Loucy (cell line): Measurements from ENCODE around the gene KIFAP3.

Experiments
- EZH2phosphoT487 ChIP-seq: fragments of 200-600 bp; IDR thresholded peaks from 2 replicates; pipeline ENCODE4 v1.6.1; 2018; ENCODE audit warnings: antibody characterized with exemption, mild to moderate bottlenecking, moderate library complexity, borderline replicate concordance
- TF ChIP-seq, protein P1 (sequence below): fragments of 200-600 bp; sonication (generic); conservative IDR thresholded peaks from 2 replicates; pipeline ENCODE4 v1.5.1; 2014; ENCODE audit warnings: mild to moderate bottlenecking, antibody characterized with exemption, low read length

DNA sequence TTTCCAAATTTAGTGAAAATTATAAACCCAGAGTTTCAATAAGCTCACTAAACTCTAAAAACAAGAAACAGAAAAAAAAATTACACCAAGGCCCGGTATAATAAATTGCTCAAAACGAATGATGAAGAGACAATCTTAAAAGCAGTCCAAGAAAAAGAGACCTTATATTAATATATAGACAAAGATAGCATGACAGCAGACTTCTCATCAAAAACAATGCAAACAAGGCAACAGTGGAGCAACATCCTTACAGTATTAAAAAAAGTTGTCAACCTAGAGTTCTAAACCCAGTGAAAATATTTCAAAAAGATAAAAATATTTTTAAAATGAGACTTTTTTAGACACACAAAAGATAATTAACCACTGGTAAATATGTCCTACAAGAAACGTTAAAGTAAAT, 46.7 kb downstream of the KIFAP3 start:
- TF ChIP-seq, protein P1, sequence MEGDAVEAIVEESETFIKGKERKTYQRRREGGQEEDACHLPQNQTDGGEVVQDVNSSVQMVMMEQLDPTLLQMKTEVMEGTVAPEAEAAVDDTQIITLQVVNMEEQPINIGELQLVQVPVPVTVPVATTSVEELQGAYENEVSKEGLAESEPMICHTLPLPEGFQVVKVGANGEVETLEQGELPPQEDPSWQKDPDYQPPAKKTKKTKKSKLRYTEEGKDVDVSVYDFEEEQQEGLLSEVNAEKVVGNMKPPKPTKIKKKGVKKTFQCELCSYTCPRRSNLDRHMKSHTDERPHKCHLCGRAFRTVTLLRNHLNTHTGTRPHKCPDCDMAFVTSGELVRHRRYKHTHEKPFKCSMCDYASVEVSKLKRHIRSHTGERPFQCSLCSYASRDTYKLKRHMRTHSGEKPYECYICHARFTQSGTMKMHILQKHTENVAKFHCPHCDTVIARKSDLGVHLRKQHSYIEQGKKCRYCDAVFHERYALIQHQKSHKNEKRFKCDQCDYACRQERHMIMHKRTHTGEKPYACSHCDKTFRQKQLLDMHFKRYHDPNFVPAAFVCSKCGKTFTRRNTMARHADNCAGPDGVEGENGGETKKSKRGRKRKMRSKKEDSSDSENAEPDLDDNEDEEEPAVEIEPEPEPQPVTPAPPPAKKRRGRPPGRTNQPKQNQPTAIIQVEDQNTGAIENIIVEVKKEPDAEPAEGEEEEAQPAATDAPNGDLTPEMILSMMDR = no peak
- TF ChIP-seq EZH2phosphoT487 = no peak
